Osteocyte (in vitro differentiated cells): ENCODE data around the gene TFAM. TPM values are rescaled to one million over a fixed set of nuclear protein-coding genes. Genes with fewer than 3 reads are reported as not detected.

Source experiments
- DNase-seq: peaks from one replicate; pipeline ENCODE4 v3.0.0; 2021; ENCODE audit warnings: mixed read lengths; ENCODE audit not compliant: unreplicated experiment; ENCODE audit errors: extremely low spot score
- H3K27ac Mint-ChIP-seq: one replicate; pipeline ENCODE4 v1.8.0; 2021; ENCODE audit warnings: mild to moderate bottlenecking, mixed read lengths; ENCODE audit not compliant: unreplicated experiment
- H3K27me3 Mint-ChIP-seq: one replicate; pipeline ENCODE4 v1.8.0; 2021; ENCODE audit warnings: mixed read lengths; ENCODE audit not compliant: unreplicated experiment
- H3K36me3 Mint-ChIP-seq: one replicate; pipeline ENCODE4 v1.8.0; 2021; ENCODE audit warnings: mixed read lengths; ENCODE audit not compliant: unreplicated experiment
- H3K4me1 Mint-ChIP-seq: one replicate; pipeline ENCODE4 v1.8.0; 2021; ENCODE audit warnings: mixed read lengths; ENCODE audit not compliant: unreplicated experiment
- H3K4me3 Mint-ChIP-seq: one replicate; pipeline ENCODE4 v1.8.0; 2021; ENCODE audit warnings: mild to moderate bottlenecking, moderate library complexity, mixed read lengths; ENCODE audit not compliant: unreplicated experiment
- H3K9me3 Mint-ChIP-seq: one replicate; pipeline ENCODE4 v1.8.0; 2021; ENCODE audit warnings: mixed read lengths; ENCODE audit not compliant: unreplicated experiment
- total RNA-seq: library from RNA; stranded (reverse); gene quantifications from 2 replicates; pipeline ENCODE4 v1.2.1, GENCODE V29; 2021
- TF ChIP-seq, protein P1 (sequence below): fragments of 200-600 bp; sonication (generic); IDR thresholded peaks from 2 replicates; pipeline ENCODE4 v1.5.0; 2021; ENCODE audit warnings: antibody characterized with exemption, mild to moderate bottlenecking, moderate library complexity

TFAM gene
- total RNA-seq, 1 donor from 2014 or later = 19.6 TPM

DNA sequence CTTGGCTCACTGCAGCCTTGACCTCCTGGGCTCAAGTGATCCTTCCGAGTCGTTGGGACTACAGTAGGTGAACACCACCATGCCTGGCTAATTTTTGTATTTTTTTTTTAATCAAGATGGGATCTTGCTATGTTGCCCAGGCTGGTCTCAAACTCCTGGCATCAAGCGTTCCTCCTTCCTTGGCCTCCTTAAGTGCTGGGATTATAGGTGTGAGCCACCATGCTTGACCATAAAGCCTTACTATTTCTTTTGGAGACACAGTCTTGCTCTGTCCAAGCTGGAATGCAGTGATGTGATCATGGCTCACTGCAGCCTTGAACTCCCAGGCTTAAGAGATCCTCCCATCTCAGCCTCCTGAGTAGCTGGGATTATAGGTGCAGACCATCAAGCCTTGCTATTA lies 12.6 kb downstream of the TFAM start:
- Mint-ChIP-seq H3K27me3 (no peaks in the 10 kb centered on the region), H3K27ac (no peak overlapping the region), H3K4me3 (no peak overlapping the region), H3K36me3 (peaks cover 31% of the 10 kb centered on the region), H3K9me3 (no peaks in the 10 kb centered on the region), H3K4me1 (peaks cover 5% of the 10 kb centered on the region)
- DNase-seq = no peak
- TF ChIP-seq, protein P1, sequence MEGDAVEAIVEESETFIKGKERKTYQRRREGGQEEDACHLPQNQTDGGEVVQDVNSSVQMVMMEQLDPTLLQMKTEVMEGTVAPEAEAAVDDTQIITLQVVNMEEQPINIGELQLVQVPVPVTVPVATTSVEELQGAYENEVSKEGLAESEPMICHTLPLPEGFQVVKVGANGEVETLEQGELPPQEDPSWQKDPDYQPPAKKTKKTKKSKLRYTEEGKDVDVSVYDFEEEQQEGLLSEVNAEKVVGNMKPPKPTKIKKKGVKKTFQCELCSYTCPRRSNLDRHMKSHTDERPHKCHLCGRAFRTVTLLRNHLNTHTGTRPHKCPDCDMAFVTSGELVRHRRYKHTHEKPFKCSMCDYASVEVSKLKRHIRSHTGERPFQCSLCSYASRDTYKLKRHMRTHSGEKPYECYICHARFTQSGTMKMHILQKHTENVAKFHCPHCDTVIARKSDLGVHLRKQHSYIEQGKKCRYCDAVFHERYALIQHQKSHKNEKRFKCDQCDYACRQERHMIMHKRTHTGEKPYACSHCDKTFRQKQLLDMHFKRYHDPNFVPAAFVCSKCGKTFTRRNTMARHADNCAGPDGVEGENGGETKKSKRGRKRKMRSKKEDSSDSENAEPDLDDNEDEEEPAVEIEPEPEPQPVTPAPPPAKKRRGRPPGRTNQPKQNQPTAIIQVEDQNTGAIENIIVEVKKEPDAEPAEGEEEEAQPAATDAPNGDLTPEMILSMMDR = no peak

DNA sequence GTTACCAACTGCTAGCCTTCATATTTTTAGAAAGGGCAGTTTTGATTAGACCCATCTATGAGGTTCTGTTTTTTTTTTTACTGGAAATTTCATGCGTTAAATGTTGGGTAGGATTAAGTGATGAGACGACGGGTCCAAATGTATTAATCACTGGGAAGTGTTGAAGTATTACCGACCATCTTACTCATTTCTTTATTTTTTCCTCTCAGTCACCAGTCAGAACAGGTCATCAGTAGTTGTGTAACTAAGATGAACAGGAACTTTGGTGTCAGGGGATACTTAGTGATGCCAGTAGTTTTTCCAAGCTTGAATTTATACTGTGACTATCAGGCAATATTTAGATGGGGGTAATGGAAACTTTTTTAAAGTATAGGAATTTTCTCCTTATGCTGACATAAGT lies 14.2 kb downstream of the TFAM start:
- no peak overlapping the region for H3K27ac Mint-ChIP-seq
- H3K27me3 Mint-ChIP-seq = no peaks in the 10 kb centered on the region
- no peak for DNase-seq
- no peak overlapping the region for H3K4me3 Mint-ChIP-seq
- H3K4me1 Mint-ChIP-seq = peaks cover 5% of the 10 kb centered on the region
- peaks cover 24% of the 10 kb centered on the region for H3K36me3 Mint-ChIP-seq
- TF ChIP-seq, protein P1 = no peak
- H3K9me3 Mint-ChIP-seq = no peaks in the 10 kb centered on the region

DNA sequence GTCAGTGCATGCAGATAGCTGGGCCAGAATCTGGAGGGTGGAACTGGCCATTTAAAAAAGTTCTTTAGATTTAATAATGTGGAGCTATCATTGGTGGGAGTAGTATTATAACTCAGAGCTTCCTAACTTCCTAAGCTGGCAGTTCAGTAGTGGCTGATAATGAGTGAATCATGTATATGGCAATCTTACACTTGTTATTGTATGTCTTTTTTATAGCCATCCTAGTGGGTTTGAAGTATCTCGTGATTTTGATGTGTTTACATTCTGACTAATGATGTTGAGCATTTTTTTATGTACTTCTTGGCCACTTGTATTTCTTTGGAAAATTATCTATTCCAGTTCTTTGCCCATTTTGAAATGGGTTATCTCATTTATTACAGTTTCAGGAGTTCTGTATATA lies 15.4 kb downstream of the TFAM start:
- TF ChIP-seq, protein P1 = no peak
- H3K36me3 Mint-ChIP-seq = peaks cover 13% of the 10 kb centered on the region
- H3K4me3 Mint-ChIP-seq = no peak overlapping the region
- H3K9me3 Mint-ChIP-seq = no peaks in the 10 kb centered on the region
- DNase-seq = no peak
- peaks cover 5% of the 10 kb centered on the region for H3K4me1 Mint-ChIP-seq
- H3K27me3 Mint-ChIP-seq = no peaks in the 10 kb centered on the region
- no peak overlapping the region for H3K27ac Mint-ChIP-seq

DNA sequence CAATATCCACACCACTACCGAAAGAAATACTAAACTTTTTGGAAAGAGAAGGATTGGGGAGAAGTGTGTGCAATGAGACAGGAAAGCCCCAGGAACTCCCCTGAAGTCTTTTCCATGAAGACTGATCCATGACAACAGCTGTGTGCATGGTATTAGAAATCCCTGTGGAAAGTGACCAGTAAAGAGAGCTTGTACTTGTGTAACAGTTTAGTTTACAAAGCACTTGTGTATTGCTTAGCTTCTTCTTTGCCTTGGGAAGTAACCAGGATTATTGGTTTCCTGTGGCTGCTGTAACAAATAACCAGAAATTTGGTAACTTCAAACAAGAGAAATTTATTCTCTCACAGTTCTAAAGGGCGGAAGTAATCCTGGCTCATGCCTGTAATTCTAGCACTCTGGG lies 18.8 kb downstream of the TFAM start:
- TF ChIP-seq, protein P1 = no peak
- peaks cover 5% of the 10 kb centered on the region for H3K4me1 Mint-ChIP-seq
- H3K9me3 Mint-ChIP-seq = no peaks in the 10 kb centered on the region
- no peak overlapping the region for H3K27ac Mint-ChIP-seq
- peaks cover 3% of the 10 kb centered on the region for H3K36me3 Mint-ChIP-seq
- peaks cover 6% of the 10 kb centered on the region for H3K27me3 Mint-ChIP-seq
- no peak for DNase-seq
- H3K4me3 Mint-ChIP-seq = no peak overlapping the region

DNA sequence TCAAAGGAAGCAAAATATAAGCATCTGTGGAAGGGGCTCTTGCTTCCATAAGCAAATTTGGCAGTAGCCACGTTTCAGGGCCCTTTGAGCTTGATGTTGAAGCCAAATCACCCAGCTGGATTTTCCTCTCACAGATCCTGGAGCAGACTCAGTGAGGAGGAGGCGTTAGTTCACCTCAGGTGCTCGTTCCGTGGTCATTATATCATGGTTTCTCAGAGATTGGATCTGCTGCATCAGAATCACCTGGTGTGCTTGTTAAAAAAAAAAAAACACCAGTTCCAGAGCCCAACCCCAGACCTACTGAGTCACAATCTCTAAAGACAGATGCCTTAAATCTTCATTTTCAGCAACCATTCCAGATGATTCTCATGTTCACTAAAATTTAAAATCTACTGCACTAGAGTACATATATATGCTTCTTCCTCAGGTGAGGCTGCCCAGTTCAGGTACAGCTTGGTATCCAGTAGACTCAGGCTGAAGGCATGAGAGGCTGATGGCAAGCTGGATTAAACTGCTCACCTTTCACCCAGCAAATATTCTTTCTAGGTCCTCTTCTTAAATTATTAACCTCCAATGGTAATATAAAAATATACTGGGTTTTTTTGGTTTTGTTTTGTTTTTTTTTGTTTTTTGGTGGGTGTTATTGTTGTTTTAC lies 24.9 kb downstream of the TFAM start:
- peaks cover 23% of the 10 kb centered on the region for H3K4me1 Mint-ChIP-seq
- no peaks in the 10 kb centered on the region for H3K9me3 Mint-ChIP-seq
- H3K27me3 Mint-ChIP-seq = peaks cover 6% of the 10 kb centered on the region
- peaks cover 2% of the 10 kb centered on the region for H3K36me3 Mint-ChIP-seq
- TF ChIP-seq, protein P1 = no peak
- no peak overlapping the region for H3K4me3 Mint-ChIP-seq
- DNase-seq = no peak
- no peak overlapping the region for H3K27ac Mint-ChIP-seq
